Adrenal gland (tissue), 5 donors: Measurements from ENCODE around the gene GNB1L.

ENCODE experiments used
- CTCF ChIP-seq, 6 experiments: fragments of 450-650 bp in 4 of 6; fragments of 200-600 bp in 2 of 6; sonication (generic) in 1 of 6; IDR thresholded peaks; 1 replicate in 5 of 6; 2 replicates in 1 of 6; pipeline versions ENCODE4 v1.5.1 to v1.8.0; 2016 to 2021; ENCODE audit warnings: antibody characterized with exemption in 6 of 6, mild to moderate bottlenecking in 2 of 6, moderate library complexity in 1 of 6
- POLR2A ChIP-seq, 2 donors: fragments of 450-650 bp; IDR thresholded peaks; one replicate each; pipeline ENCODE4 v1.6.1; 2017; ENCODE audit warnings: antibody characterized with exemption in 2 of 2, mild to moderate bottlenecking in 2 of 2, moderate library complexity in 1 of 2
- donor health status: DM: no; HTN: no; CAD: no.

GRCh38 chr22:19879992-19880785 is 25.5 kb upstream of the GNB1L start:
- TF ChIP-seq POLR2A (IDR thresholded peaks at IDR 0.05) (no peak), CTCF (IDR thresholded peaks at IDR 0.05) (no peak)
